ENCODE measurements around the gene EGR1.

EGR1 gene

DNA sequence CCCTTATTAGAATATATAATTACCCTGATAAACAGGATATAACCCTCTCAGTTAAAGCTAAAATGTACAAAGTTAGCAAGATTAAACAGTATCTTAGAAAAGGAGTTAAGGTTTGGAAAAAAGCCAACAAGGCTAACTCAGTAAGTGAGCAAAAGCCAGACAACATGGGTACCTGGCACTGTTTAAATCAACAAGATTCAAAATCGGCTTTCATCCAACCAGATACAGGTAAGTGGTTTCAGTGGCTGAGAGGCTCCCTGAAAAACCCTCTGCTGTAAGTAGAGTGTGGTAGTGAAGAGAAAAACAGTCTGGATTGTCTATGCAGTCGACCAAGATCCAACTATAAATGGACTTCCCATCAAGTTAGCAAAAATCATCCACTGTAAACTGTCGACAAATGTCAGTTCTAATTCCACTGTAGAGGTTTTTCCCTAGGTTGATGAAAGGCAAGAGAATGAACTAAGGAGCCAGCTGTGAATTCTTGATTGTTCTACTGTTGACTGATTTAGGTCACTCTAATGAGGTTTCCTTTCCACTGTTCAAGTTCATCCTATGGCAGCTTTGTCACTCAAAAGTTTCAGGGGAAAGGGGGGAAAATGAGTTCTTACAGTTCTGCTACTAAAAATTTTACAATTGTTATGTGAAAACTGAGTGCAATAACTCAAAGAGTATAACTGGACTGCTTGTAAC lies 50.4 kb downstream of the EGR1 start:
- DNase-seq, result no peak

- no peak for DNase-seq
These were observed 52.2 kb downstream of the EGR1 start for GRCh38 chr5:138517437-138517836.
